Measurements from ENCODE around the gene S100A6. TPM values are rescaled to one million over a fixed set of nuclear protein-coding genes. Genes with fewer than 3 reads are reported as not detected.

Gene S100A6
- total and polyA plus RNA-seq, 2 donors (not counting 1 experiment from before 2014, with no cell fraction given): 110 to 213 TPM

DNA sequence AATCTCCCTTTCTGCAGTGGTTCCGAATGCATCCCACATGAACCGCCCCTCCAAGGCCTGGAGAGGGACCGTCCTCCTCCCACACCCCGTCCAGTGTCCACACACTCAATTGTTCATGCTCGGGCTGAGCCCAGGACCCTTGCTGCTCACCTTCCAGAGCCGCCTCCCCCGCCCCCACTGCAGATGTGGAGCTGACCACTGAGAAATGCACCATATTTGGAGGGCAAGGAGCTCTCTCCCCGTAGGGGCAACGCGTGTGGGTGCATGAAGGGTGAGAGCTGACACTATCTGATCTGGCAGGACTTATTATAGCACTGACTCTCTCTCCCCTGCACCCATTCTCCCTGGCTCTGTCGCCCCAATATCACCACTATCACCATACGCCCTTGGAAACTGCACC lies 17.3 kb upstream of the S100A6 start:
- Mint-ChIP-seq H3K4me3 (no peak overlapping the region), H3K27ac (no peak overlapping the region), H3K27me3 (peaks cover 16% of the 10 kb centered on the region), H3K9me3 (ENCODE audit: insufficient read depth) (no peaks in the 10 kb centered on the region), H3K4me1 (peaks cover 2% of the 10 kb centered on the region)
- DNase-seq (no peak), ATAC-seq (ENCODE audit: low read depth) (no peak)
- Histone ChIP-seq H3K36me3 (replicated peaks in 1 of 2; ENCODE audit: control extremely low read depth in 1 of 2, control insufficient read depth in 1 of 2, extremely low read depth in 1 of 2, insufficient read depth in 2 of 2, low read length in 1 of 2) (no peaks in the 10 kb centered on the region), H3K9me3 (ENCODE audit: control extremely low read depth in 1 of 3, control insufficient read depth in 2 of 3, insufficient read depth in 1 of 3, low read length in 2 of 3) (no peaks in the 10 kb centered on the region), H3K27me3 (replicated peaks in 1 of 4; ENCODE audit: control extremely low read depth in 1 of 4, control insufficient read depth in 3 of 4, insufficient read depth in 4 of 4, low read length in 3 of 4) (peaks cover 0 to 5% (median 0%) of the 10 kb centered on the region in 4 experiments), H3K79me2 (ENCODE audit: control insufficient read depth, insufficient read depth, low read length) (no peaks in the 10 kb centered on the region), H3K4me2 (replicated peaks; ENCODE audit: low read depth, low read length, poor library complexity, severe bottlenecking) (no peak overlapping the region), H3K27ac (ENCODE audit: low read length in 2 of 2) (no peak overlapping the region), H3K9ac (ENCODE audit: low read length) (no peak overlapping the region), H3K4me1 (ENCODE audit: control insufficient read depth in 2 of 2, insufficient read depth in 2 of 2, low read length in 2 of 2) (no peaks in the 10 kb centered on the region), H3K4me3 (ENCODE audit: control extremely low read depth in 1 of 5, extremely low read depth in 1 of 5, insufficient read depth in 1 of 5, low read depth in 2 of 5, low read length in 4 of 5) (no peak overlapping the region), H4K20me1 (ENCODE audit: control insufficient read depth, insufficient read depth, low read length, poor library complexity, severe bottlenecking) (no peaks in the 10 kb centered on the region), H2AFZ (ENCODE audit: insufficient read depth, low read depth, low read length, poor library complexity, severe bottlenecking) (no peak overlapping the region)
- intact Hi-C loops (cut with micrococcal nuclease): no loop called here
- 91% methylated on average over 9 of the region's 12 CpGs for WGBS (ENCODE audit: insufficient coverage)
- ChIA-PET POLR2A (no interaction called here), CTCF (interaction anchor here (0.9 to 3.6 kb wide), 4 partner anchors 8 to 43 kb away, joined by 3 to 10 read pairs (median 4); partner anchors contain the start of gene S100A5)
- TF ChIP-seq, protein P1, sequence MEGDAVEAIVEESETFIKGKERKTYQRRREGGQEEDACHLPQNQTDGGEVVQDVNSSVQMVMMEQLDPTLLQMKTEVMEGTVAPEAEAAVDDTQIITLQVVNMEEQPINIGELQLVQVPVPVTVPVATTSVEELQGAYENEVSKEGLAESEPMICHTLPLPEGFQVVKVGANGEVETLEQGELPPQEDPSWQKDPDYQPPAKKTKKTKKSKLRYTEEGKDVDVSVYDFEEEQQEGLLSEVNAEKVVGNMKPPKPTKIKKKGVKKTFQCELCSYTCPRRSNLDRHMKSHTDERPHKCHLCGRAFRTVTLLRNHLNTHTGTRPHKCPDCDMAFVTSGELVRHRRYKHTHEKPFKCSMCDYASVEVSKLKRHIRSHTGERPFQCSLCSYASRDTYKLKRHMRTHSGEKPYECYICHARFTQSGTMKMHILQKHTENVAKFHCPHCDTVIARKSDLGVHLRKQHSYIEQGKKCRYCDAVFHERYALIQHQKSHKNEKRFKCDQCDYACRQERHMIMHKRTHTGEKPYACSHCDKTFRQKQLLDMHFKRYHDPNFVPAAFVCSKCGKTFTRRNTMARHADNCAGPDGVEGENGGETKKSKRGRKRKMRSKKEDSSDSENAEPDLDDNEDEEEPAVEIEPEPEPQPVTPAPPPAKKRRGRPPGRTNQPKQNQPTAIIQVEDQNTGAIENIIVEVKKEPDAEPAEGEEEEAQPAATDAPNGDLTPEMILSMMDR (IDR thresholded peaks at IDR 0.05): no peak
- no peak for TF ChIP-seq EZH2 (IDR thresholded peaks at IDR 0.05; ENCODE audit: borderline replicate concordance, insufficient read depth, low read depth, low read length, poor library complexity, severe bottlenecking)

DNA sequence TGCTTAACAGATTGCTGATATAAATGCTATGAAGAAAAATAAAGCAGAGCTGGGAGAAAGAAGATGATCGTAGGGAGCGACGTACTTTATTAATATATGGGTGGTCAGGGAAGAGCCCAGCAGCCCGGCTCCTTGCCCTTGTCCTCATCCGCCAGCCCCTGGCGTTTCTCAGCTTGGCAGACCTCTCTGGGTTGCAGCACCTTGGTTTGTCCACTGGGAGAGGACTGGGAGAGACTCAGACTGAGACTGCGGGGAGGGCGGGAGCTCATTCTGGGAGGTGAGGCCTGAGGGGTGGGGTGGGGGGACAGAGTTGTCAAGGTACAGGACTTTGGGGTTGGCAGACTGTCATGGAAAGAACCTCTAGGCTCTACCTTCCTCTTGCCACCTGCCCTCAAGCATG lies 16.5 kb upstream of the S100A6 start:
- peaks cover 0 to 5% (median 0%) of the 10 kb centered on the region in 4 experiments for H3K27me3 ChIP-seq (replicated peaks in 1 of 4; ENCODE audit: control extremely low read depth in 1 of 4, control insufficient read depth in 3 of 4, insufficient read depth in 4 of 4, low read length in 3 of 4)
- H3K9ac ChIP-seq (ENCODE audit: low read length): no peak overlapping the region
- DNase-seq (no peak), ATAC-seq (ENCODE audit: low read depth) (no peak)
- H3K4me2 ChIP-seq (replicated peaks; ENCODE audit: low read depth, low read length, poor library complexity, severe bottlenecking): no peak overlapping the region
- WGBS (ENCODE audit: insufficient coverage): 97% methylated on average over 6 of the region's 8 CpGs
- Mint-ChIP-seq H3K27ac (no peak overlapping the region), H3K9me3 (ENCODE audit: insufficient read depth) (no peaks in the 10 kb centered on the region), H3K27me3 (peaks cover 16% of the 10 kb centered on the region), H3K4me3 (no peak overlapping the region), H3K4me1 (peaks cover 5% of the 10 kb centered on the region)
- POLR2A ChIA-PET: no interaction called here
- H3K9me3 ChIP-seq (ENCODE audit: control extremely low read depth in 1 of 3, control insufficient read depth in 2 of 3, insufficient read depth in 1 of 3, low read length in 2 of 3): no peaks in the 10 kb centered on the region
- no peak overlapping the region for H3K4me3 ChIP-seq (ENCODE audit: control extremely low read depth in 1 of 5, extremely low read depth in 1 of 5, insufficient read depth in 1 of 5, low read depth in 2 of 5, low read length in 4 of 5)
- CTCF ChIA-PET: interaction anchor here (1.0 to 3.6 kb wide), 6 partner anchors 10 to 145 kb away, joined by 3 to 10 read pairs (median 4); partner anchors contain the start of genes S100A5 and S100A6
- TF ChIP-seq, protein P1 (IDR thresholded peaks at IDR 0.05): no peak
- no peak for TF ChIP-seq EZH2 (IDR thresholded peaks at IDR 0.05; ENCODE audit: borderline replicate concordance, insufficient read depth, low read depth, low read length, poor library complexity, severe bottlenecking)
- H3K79me2 ChIP-seq (ENCODE audit: control insufficient read depth, insufficient read depth, low read length): no peaks in the 10 kb centered on the region
- no peaks in the 10 kb centered on the region for H3K4me1 ChIP-seq (ENCODE audit: control insufficient read depth in 2 of 2, insufficient read depth in 2 of 2, low read length in 2 of 2)
- H3K27ac ChIP-seq (ENCODE audit: low read length in 2 of 2): no peak overlapping the region
- H2AFZ ChIP-seq (ENCODE audit: insufficient read depth, low read depth, low read length, poor library complexity, severe bottlenecking): no peak overlapping the region
- intact Hi-C loops (cut with micrococcal nuclease): no loop called here
- H3K36me3 ChIP-seq (replicated peaks in 1 of 2; ENCODE audit: control extremely low read depth in 1 of 2, control insufficient read depth in 1 of 2, extremely low read depth in 1 of 2, insufficient read depth in 2 of 2, low read length in 1 of 2): no peaks in the 10 kb centered on the region
- H4K20me1 ChIP-seq (ENCODE audit: control insufficient read depth, insufficient read depth, low read length, poor library complexity, severe bottlenecking): no peaks in the 10 kb centered on the region
